IPS-NIHi7 (cell line): ENCODE data around the gene DUSP8.
"Not testable (repeated sequence)": the region's sequence is repeated elsewhere in the genome, so short reads cannot be mapped to it uniquely, and the experiment has no call there.

Experiments used
- DNase-seq: peaks from one replicate; pipeline ENCODE4 v3.0.0; 2012; ENCODE audit warnings: mixed read lengths; ENCODE audit errors: extremely low spot score

Gene DUSP8, protein sequence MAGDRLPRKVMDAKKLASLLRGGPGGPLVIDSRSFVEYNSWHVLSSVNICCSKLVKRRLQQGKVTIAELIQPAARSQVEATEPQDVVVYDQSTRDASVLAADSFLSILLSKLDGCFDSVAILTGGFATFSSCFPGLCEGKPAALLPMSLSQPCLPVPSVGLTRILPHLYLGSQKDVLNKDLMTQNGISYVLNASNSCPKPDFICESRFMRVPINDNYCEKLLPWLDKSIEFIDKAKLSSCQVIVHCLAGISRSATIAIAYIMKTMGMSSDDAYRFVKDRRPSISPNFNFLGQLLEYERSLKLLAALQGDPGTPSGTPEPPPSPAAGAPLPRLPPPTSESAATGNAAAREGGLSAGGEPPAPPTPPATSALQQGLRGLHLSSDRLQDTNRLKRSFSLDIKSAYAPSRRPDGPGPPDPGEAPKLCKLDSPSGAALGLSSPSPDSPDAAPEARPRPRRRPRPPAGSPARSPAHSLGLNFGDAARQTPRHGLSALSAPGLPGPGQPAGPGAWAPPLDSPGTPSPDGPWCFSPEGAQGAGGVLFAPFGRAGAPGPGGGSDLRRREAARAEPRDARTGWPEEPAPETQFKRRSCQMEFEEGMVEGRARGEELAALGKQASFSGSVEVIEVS

GRCh38 chr11:1572197-1573076, at the start of gene DUSP8:
DUSP8 (minus strand) TSS chr11:1572271; CDS start chr11:1565826, 6,445 bp downstream.
- peak; percentile 90 for DNase-seq

DNA sequence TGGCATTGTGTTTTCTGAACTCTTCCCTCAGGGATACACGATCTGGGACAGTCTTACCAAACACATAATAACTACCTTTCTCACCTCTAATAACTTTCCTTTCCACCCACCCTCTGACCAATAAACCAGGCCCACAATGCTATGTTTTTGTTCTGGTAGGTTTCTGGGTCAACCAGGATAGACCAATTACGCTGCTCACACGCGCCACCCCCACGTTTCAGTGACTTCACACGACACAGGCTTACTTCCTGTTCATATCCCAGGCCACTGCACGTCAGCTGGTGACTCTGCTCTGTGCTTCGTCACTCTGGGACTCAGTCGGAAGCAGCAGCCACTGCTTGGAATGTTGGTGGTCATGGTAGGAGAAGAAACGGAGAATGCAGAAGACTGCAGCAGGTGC, 47.4 kb upstream of the DUSP8 start:
- DNase-seq, result no peak

DNA sequence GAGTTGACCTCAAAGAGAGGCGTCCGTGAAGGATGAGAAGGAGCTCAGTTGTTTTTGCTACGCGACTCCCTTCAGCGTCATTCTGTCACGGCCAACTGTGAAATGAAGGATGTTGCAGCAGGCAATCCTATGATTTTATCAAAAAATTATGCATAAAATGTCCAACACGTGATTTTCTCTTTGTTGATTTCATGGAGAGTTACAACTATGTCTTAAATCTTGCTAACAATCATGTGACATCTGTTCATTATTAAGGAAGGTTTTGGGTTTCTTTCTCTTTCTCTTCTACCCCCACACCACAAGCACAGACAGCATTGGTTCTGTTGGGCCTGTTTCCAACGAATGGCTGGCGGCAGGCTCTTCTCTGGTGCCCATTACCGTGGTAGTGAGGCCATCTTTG, 46.2 kb upstream of the DUSP8 start:
- no peak for DNase-seq

DNA sequence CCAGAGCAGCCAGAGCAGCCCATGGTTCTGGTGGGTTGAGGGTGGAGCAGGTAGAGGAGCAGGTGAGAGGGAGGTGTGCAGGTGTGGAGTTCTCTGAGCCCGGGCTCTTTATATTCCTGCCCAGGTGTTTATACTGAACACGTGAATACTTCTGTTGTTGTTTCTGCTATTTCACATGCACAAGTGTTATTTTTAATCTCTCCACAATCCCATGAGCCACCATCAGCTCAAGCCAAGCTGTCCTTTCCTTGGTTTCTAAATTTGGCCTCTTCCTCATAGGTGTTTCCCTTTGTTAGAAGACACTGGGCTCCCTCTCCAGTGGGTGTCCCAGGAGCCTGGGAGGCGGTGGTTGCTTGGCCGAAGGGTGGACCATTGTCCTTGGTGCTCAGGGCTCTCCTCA, 36.3 kb upstream of the DUSP8 start, which contains the start of gene KRTAP5-3:
Gene KRTAP5-3 (minus strand): TSS at position 101 of the 400 bp plus-strand sequence. CDS start 78 bp downstream, at position 23.
- DNase-seq, result no peak

GRCh38 chr11:1607901-1608300, 35.8 kb upstream of the DUSP8 start:
- DNase-seq, result not testable (repeated sequence)

- DNase-seq, result peak; percentile 39
Observed at GRCh38 chr11:1607156-1607845, 35.2 kb upstream of the DUSP8 start.

GRCh38 chr11:1605923-1606322, 33.9 kb upstream of the DUSP8 start:
- DNase-seq, result not testable (repeated sequence)

DNA sequence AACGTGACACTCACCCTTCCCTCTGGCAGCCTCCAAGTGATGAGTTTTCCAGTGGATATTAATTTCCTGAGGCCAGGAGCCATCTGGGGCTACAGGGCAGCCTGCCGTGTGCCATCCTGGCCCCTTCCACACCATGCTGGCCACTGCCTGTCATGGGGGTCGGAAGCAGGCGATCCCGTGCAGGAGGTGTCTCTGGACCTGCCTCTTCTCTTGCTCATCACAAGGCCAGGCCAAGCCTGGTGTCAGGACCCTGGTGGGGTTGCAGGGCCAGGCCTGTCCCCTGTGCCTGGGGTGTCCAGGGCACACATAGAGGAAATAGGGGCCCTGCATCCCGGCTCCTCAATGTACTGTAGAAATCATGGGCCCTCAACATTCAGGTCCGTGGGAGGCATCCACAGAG, 32.6 kb upstream of the DUSP8 start:
- DNase-seq, result no peak

DNA sequence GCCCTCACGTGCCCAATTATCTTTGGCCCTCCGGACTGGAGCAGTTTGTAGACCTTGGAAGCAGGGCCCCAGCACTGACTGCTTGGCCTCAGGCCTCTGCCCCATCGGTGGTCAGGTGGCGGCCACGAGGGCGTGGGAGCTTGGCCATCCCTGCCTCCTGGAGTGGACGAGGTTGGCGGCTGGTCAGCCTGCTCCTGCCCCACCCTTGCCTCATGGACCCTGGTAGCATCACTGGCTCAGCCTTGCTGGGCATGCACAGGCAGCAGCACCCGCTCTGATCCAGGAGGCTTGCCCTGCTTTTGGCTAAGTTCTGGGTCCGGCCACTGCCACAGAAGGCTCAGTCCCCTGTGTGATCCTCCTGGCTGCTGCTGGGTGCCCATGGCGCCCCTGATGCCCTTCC, 32.1 kb upstream of the DUSP8 start:
- DNase-seq, result no peak

DNA sequence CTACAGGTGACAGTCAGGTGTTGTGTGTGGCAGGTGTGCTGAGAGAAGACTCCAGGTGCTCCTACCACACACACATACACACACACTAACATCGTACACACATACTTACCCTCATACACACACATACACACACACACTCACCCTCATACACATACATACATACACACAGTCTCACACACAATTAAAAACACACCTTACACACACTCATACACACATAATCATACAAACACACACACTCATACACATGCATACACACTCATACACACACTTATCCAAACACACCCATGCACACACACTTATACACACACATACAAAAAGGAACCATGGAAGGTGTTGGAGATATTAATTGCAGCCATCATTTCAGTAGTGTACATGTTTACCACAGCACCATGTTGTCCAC, 31.6 kb upstream of the DUSP8 start:
- no peak for DNase-seq

- DNase-seq, result not testable (repeated sequence)
Observed at GRCh38 chr11:1601663-1602062, 29.6 kb upstream of the DUSP8 start.

GRCh38 chr11:1600626-1601025, 28.6 kb upstream of the DUSP8 start:
- DNase-seq, result no peak

DNA sequence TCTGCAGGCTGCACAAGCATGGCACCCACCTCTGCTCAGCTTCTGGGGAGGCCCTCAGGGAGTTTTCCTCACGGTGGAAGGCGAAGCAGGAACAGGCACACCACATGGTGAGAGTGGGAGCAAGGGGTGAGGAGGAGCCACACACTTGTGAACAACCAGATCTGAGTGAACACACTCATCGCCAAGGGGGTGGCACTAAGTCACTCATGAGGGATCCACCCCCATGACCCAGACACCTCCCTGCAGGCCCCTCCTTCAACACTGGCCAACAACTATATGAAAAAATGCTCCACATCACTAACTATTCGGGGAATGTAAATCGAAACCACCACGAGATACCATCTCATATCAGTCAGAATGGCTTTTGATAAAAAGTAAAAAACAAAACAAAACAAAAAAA, 26.7 kb upstream of the DUSP8 start:
- no peak for DNase-seq

GRCh38 chr11:1598406-1598805, 26.3 kb upstream of the DUSP8 start:
- DNase-seq, result not testable (repeated sequence)

GRCh38 chr11:1597994-1598380, 25.9 kb upstream of the DUSP8 start, which contains the start of gene KRTAP5-2:
KRTAP5-2 (minus strand) TSS chr11:1598294; CDS start chr11:1598250, 44 bp downstream.
- no peak for DNase-seq

- DNase-seq, result no peak
Observed at GRCh38 chr11:1597331-1597993, 25.4 kb upstream of the DUSP8 start.

DNA sequence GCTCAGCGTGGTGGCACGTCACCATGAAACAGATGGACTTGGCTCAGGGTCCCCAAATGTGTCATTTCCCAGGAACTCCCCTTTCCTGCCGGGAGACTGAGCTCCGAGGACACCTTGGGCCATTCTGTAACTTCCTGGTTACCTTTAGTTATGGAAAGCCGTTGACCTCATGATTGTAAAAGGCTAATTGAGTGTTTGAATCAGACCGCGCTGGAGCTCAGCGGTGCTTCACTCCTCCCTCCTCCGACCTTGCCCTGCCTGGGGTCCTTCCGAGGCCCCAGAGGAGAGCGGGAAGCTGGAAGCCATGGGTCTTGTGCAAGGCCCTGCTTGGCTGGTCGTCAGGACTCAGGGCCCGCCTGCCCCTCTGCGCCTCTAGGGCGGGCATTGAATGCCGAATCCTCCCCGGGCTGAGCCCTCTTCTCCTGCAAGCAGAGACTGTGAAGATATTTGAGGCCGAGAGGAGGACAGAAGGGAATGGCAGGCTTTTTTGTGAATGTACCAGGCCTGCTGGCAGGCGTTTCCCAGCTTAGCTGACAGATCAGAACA, 24.6 kb upstream of the DUSP8 start:
- DNase-seq, result not testable (repeated sequence)

DNA sequence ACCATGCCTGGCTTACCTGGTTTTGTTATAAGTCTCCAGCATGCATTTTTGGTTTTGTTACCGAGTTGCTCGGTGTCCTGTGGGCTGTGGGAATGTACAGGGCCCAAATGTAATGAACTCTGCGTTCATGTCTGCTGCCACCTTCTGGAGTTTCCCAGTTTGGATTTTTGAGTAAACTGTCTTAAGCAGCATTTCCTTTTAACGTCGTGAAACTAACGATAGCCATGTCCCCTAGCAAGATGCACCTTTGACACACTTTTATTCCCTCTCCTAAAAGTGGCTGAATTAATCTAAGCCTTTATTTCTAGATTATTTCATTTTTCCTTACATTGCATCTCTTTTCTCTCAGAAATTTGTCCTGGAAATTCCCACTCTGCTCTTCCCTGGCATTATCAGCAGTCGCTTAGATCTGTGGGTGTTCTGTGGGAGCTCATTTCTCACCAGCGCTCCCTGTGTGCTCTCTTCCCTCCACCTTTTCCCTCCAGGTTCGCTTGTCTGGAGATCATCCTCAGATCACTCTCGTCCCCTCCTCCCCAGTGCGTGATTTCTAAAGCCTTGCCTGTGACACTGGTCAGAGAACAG, 24.0 kb upstream of the DUSP8 start:
- not testable (repeated sequence) for DNase-seq

GRCh38 chr11:1592628-1593027, 20.6 kb upstream of the DUSP8 start:
- DNase-seq, result no peak

- DNase-seq, result no peak
Observed at GRCh38 chr11:1589996-1590395, 17.9 kb upstream of the DUSP8 start.
